Brain microvascular endothelial cell (primary cell): ENCODE measurements around the gene MID1.
A peak's percentile ranks its signal among the peaks of the same experiment; 100 is the strongest.

Experiments used
- DNase-seq: peaks from one replicate; pipeline ENCODE4 v3.0.0-alpha.2; 2020
- H3K27ac ChIP-seq: fragments of 250-450 bp; sonication (Bioruptor Pico); 2 replicates; pipeline ENCODE4 v1.5.1; 2020; ENCODE audit warnings: mild to moderate bottlenecking, moderate library complexity
- H3K27me3 ChIP-seq: fragments of 250-450 bp; sonication (Bioruptor Pico); replicated peaks from 2 replicates; pipeline ENCODE4 v1.5.1; 2020; ENCODE audit warnings: mild to moderate bottlenecking
- H3K36me3 ChIP-seq: fragments of 250-450 bp; sonication (Bioruptor Pico); replicated peaks from 2 replicates; pipeline ENCODE4 v1.5.1; 2020; ENCODE audit warnings: mild to moderate bottlenecking
- H3K4me3 ChIP-seq: 2 replicates; pipeline ENCODE4 v1.5.1; 2011; ENCODE audit warnings: low read depth, mild to moderate bottlenecking, control low read depth, low read length, moderate library complexity
- in situ Hi-C: cut with HindIII; loops from 2 replicates; pipeline ENCODE4 v1.10.0; 2017; ENCODE audit warnings: low sequenced_read_pairs, low pct_ligation_motif_present
- TF ChIP-seq, protein P1 (sequence below): IDR thresholded peaks from 2 replicates; pipeline ENCODE4 v1.5.1; 2011; ENCODE audit warnings: low read depth, mild to moderate bottlenecking, moderate library complexity, low read length, control low read depth, inconsistent platforms; ENCODE audit errors: missing control alignments

The MID1 gene

DNA sequence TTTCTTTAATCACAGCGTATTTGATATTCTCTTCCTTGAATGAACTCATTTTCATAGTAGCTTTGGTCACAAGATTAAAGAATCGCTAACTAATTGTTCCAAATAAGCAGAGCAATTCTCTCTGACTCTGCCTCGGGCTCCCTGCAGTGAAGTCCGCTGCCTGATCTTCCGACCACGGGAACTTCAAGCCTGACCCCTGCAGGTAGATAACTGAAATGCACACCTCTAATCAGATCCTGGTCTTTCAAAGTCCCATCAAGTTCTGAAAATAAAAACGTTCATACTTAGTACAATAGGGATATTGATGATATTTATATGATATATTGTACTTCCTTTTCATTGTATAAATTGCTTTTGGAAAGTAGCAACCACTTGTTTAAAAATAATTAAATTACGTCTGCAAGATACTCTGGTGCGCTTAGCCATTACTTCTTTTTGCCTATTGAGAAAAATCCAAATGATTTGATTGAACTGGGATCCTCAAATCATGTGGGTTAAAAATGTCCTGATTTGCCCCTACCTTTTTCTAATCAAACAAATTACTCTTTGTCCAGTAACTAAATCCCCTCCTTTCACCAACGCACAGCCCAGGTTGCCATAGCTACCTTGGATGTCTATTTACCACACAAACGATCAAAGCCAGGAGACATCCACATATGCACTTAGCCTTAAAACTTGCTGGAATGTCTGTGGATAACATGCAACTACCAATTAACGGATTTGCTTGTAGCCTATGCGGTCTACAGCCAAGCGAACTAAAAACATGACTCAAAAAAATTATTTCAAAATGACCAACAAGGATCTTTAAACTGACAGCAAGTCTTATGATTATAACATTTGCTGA lies 4.2 kb downstream of the MID1 start:
- no peak overlapping the region for H3K27ac ChIP-seq
- H3K4me3 ChIP-seq, result no peak overlapping the region
- no peaks in the 10 kb centered on the region for H3K27me3 ChIP-seq
- in situ Hi-C loops, result no loop called here
- DNase-seq, result peak; percentile 40
- TF ChIP-seq, protein P1, sequence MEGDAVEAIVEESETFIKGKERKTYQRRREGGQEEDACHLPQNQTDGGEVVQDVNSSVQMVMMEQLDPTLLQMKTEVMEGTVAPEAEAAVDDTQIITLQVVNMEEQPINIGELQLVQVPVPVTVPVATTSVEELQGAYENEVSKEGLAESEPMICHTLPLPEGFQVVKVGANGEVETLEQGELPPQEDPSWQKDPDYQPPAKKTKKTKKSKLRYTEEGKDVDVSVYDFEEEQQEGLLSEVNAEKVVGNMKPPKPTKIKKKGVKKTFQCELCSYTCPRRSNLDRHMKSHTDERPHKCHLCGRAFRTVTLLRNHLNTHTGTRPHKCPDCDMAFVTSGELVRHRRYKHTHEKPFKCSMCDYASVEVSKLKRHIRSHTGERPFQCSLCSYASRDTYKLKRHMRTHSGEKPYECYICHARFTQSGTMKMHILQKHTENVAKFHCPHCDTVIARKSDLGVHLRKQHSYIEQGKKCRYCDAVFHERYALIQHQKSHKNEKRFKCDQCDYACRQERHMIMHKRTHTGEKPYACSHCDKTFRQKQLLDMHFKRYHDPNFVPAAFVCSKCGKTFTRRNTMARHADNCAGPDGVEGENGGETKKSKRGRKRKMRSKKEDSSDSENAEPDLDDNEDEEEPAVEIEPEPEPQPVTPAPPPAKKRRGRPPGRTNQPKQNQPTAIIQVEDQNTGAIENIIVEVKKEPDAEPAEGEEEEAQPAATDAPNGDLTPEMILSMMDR, result peak; percentile 69
- no peaks in the 10 kb centered on the region for H3K36me3 ChIP-seq

DNA sequence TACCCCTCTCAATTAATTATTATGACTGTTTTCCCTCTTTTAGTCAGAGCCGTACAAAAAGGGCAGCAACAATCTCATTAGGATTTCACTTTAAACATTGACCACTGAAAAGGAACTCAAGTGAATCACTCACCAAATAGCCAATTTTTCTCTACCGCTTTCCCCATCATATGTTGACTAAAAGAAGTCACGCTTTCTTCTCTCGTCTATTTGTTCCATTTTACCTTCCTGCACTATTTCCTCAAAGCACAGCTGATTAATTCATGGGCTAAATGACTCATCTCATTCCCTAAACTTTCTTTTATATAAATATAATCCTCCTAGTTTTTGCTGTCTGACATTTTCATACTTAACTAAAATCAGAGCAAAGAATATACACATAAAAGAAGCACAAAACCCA lies 8.2 kb downstream of the MID1 start:
- no peak for DNase-seq
- in situ Hi-C loops, result no loop called here
- TF ChIP-seq, protein P1, result no peak
- Histone ChIP-seq H3K27me3 (no peaks in the 10 kb centered on the region), H3K27ac (peak overlapping the region; percentile 52), H3K4me3 (no peak overlapping the region), H3K36me3 (no peaks in the 10 kb centered on the region)

DNA sequence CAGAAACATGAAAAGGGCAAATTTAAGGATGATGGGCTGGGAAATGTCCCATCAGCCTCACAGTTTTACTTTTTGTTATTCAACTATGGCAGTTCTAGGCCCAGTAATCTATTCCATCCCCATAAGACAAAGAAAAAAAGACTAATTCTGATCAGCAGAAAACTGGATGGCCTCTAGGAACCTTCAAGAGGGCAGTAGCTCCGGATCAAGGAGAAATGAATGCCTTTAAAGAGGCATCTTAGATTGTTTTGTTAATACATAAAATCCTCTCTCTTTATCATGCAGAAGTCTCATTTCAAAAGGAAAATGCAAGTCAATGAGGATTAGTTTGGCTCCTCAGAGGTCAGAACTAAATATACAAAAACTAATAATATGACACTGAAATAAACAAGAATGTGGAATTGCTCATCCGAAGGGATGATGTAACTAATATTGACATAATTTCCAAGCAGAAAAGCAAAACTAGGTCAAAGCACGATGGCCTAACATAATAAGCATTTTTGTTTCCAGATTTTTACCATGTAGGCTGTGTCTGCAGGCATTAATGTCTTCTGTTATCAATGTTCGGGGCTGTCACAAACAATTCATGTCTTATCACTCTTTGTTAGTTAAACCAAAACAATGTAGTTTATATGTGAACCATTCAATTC lies 8.8 kb downstream of the MID1 start:
- TF ChIP-seq, protein P1, result no peak
- Histone ChIP-seq H3K4me3 (no peak overlapping the region), H3K36me3 (no peaks in the 10 kb centered on the region), H3K27me3 (no peaks in the 10 kb centered on the region), H3K27ac (peak overlapping the region; percentile 52)
- in situ Hi-C loops, result no loop called here
- DNase-seq, result no peak

DNA sequence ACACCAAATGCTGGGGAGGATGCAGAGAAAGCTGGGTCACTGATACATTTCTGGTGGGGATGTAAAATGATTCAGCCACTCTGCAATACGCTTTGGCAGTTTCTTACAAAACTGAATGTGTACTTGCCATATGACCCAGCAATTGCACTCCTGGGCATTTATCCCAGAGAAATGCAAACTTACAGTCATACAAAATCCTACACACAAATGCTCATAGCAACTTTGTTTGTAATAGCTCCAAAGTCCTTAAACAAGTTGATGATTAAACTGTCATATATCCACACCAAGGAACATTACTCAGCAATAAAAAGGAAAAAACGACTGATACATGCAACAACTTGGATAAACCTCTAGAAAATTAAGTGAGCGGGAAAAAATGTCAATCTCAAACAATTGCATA lies 12.3 kb downstream of the MID1 start:
- no peaks in the 10 kb centered on the region for H3K27me3 ChIP-seq

DNA sequence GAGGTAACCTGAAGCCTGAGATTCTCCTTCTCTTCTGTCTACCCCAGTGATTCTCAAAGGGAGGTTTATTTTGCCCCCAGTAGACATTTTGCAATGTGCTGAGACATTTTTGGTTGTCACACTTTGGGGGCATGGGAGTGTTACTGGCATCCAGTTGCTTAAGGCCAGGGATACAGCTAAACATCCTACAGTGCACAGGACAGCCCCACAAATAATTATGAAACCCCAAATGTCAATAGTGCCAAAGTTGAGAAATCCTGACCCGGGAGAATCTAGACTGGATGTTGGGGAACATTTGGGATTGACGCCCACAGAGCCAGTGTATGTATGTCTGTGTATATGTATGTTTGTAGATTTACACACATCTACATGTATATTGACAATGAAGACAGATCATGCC lies 13.2 kb downstream of the MID1 start:
- no peak overlapping the region for H3K27ac ChIP-seq
- H3K36me3 ChIP-seq, result no peaks in the 10 kb centered on the region
- no peaks in the 10 kb centered on the region for H3K27me3 ChIP-seq
- H3K4me3 ChIP-seq, result no peak overlapping the region
- in situ Hi-C loops, result no loop called here
- no peak for DNase-seq
- TF ChIP-seq, protein P1, result no peak

More for the DNA sequence above, 12.3 kb downstream of the MID1 start:
- peak; percentile 37 for DNase-seq
- no peaks in the 10 kb centered on the region for H3K36me3 ChIP-seq
- H3K27ac ChIP-seq, result no peak overlapping the region
- in situ Hi-C loops, result no loop called here
- no peak overlapping the region for H3K4me3 ChIP-seq
- TF ChIP-seq, protein P1, result no peak
